Fibroblast of lung (primary cell): ENCODE measurements around the gene METTL1. TPM values are rescaled to one million over a fixed set of nuclear protein-coding genes. Genes with fewer than 3 reads are reported as not detected.

Source experiments
- DNase-seq, 2 donors: peaks; one replicate each; pipeline versions ENCODE4 v3.0.0 to v3.0.0-alpha.2; 2010; ENCODE audit warnings: low read depth in 2 of 2
- H2AFZ ChIP-seq: 2 replicates; pipeline ENCODE4 v1.5.1; 2012; ENCODE audit warnings: low read length, control low read depth, inconsistent platforms
- H3K27ac ChIP-seq: 2 replicates; pipeline ENCODE4 v1.5.1; 2011; ENCODE audit warnings: low read length, control low read depth; ENCODE audit not compliant: insufficient read depth
- H3K27me3 ChIP-seq: 2 replicates; pipeline ENCODE4 v1.5.1; 2011; ENCODE audit warnings: mild to moderate bottlenecking, low read length; ENCODE audit not compliant: control insufficient read depth, insufficient read depth
- H3K36me3 ChIP-seq: 2 replicates; pipeline ENCODE4 v1.5.1; 2011; ENCODE audit warnings: low read length; ENCODE audit not compliant: control insufficient read depth, insufficient read depth
- H3K4me1 ChIP-seq: 2 replicates; pipeline ENCODE4 v1.5.1; 2011; ENCODE audit warnings: low read length; ENCODE audit not compliant: control insufficient read depth, insufficient read depth; ENCODE audit errors: extremely low read depth
- H3K4me2 ChIP-seq: 2 replicates; pipeline ENCODE4 v1.5.1; 2011; ENCODE audit warnings: low read length, control low read depth; ENCODE audit not compliant: insufficient read depth; ENCODE audit errors: extremely low read depth
- H3K4me3 ChIP-seq, 4 experiments: fragments of 200-600 bp in 1 of 4; sonication (generic) in 1 of 4; replicated peaks in 1 of 4; 2 replicates each; pipeline ENCODE4 v1.5.1; 2011 to 2016; ENCODE audit warnings: low read length in 4 of 4, low read depth in 3 of 4, mild to moderate bottlenecking in 3 of 4, control low read depth in 2 of 4, inconsistent platforms in 1 of 4, mixed read lengths in 1 of 4; ENCODE audit not compliant: insufficient read depth in 1 of 4; ENCODE audit errors: control extremely low read depth in 1 of 4
- H3K79me2 ChIP-seq: 2 replicates; pipeline ENCODE4 v1.5.1; 2012; ENCODE audit warnings: mild to moderate bottlenecking, low read length, inconsistent platforms; ENCODE audit not compliant: control insufficient read depth, insufficient read depth
- H3K9ac ChIP-seq: 2 replicates; pipeline ENCODE4 v1.5.1; 2011; ENCODE audit warnings: mild to moderate bottlenecking, low read length, control low read depth; ENCODE audit not compliant: insufficient read depth
- H3K9me3 ChIP-seq: 2 replicates; pipeline ENCODE4 v1.5.1; 2012; ENCODE audit warnings: low read depth, low read length; ENCODE audit not compliant: control insufficient read depth, insufficient read depth
- H4K20me1 ChIP-seq: 2 replicates; pipeline ENCODE4 v1.5.1; 2011; ENCODE audit warnings: low read length; ENCODE audit not compliant: control insufficient read depth, insufficient read depth; ENCODE audit errors: extremely low read depth
- EZH2 ChIP-seq: IDR thresholded peaks from 2 replicates; pipeline ENCODE4 v1.5.1; 2012; ENCODE audit warnings: low read length, control low read depth, mild to moderate bottlenecking; ENCODE audit errors: missing control alignments
- polyA plus RNA-seq, 2 donors: library from polyadenylated mRNA; depleted of rRNA in 1 of 2; stranded (reverse) in 1 of 2; unstranded in 1 of 2; fragments of >200 nt; gene quantifications; 2 replicates each; pipeline ENCODE4 v1.2.1, GENCODE V29; 2011 to 2012; ENCODE audit warnings: missing spikeins in 1 of 2
- total RNA-seq: library from RNA; depleted of rRNA; stranded (reverse); fragments of >200 nt; gene quantifications from 2 replicates; pipeline ENCODE4 v1.2.1, GENCODE V29; 2014
- TF ChIP-seq, protein P1 (sequence below), 2 donors: IDR thresholded peaks in 1 of 2; conservative IDR thresholded peaks in 1 of 2; 1 replicate in 1 of 2; 2 replicates in 1 of 2; pipeline ENCODE4 v1.5.1; 2011 to 2012; ENCODE audit warnings: low read length in 2 of 2, control low read depth in 1 of 2, inconsistent platforms in 1 of 2, low read depth in 1 of 2, mild to moderate bottlenecking in 1 of 2

Gene METTL1
- total and polyA plus RNA-seq, 2 donors (not counting 1 experiment from before 2014, with no cell fraction given), result 3.5 to 16.9 TPM

DNA sequence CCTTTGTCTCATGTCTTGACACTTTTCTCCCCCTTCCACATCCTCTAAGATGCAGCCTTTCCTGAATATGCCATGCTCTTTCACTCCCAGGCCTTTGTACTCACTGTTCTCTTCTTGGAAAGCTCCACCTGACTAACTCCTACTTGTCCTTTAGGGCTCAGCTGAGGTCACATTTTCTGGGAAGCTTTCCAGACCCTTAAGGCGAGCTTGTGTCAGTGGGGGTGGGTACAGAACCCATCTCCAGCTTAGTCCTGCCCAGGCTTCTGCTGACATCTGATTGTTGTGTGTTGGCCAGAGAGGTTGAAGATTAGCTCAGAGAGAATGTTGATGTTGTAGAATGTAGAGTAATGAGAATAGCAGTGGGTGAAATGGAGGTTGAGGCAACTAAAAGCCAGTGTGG is 7.8 kb upstream of the METTL1 start:
- no peak for DNase-seq
- no peak for TF ChIP-seq EZH2
- TF ChIP-seq, protein P1, sequence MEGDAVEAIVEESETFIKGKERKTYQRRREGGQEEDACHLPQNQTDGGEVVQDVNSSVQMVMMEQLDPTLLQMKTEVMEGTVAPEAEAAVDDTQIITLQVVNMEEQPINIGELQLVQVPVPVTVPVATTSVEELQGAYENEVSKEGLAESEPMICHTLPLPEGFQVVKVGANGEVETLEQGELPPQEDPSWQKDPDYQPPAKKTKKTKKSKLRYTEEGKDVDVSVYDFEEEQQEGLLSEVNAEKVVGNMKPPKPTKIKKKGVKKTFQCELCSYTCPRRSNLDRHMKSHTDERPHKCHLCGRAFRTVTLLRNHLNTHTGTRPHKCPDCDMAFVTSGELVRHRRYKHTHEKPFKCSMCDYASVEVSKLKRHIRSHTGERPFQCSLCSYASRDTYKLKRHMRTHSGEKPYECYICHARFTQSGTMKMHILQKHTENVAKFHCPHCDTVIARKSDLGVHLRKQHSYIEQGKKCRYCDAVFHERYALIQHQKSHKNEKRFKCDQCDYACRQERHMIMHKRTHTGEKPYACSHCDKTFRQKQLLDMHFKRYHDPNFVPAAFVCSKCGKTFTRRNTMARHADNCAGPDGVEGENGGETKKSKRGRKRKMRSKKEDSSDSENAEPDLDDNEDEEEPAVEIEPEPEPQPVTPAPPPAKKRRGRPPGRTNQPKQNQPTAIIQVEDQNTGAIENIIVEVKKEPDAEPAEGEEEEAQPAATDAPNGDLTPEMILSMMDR (conservative IDR thresholded peaks at IDR 0.05 in 1 of 2, IDR thresholded peaks at IDR 0.05 in 1 of 2; ENCODE audit: low read depth in 1 of 2, low read length in 2 of 2), result no peak

DNA sequence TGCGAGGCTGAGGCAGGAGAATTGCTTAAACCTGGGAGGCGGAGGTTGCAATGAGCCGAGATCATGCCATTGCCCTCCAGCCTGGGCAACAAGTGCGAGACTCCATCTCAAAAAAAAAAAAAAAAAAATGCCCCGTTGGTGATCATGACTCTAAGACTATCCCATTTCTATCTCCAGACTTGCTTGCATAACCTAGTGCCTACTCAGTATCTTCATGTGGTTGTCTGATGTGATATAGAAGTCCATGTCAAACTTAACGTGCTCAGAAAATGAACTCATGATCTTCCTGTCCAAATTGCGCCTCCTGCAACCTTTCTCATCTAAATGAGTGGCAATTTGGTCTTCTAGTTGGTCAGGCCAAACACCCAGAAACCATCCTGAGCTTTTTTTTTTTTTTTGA is 6.0 kb upstream of the METTL1 start:
- no peaks in the 10 kb centered on the region for H3K27me3 ChIP-seq
- H3K4me2 ChIP-seq, result no peak overlapping the region
- H3K4me3 ChIP-seq, result no peak overlapping the region
- peaks cover 1% of the 10 kb centered on the region for H3K36me3 ChIP-seq
- no peaks in the 10 kb centered on the region for H4K20me1 ChIP-seq
- peaks cover 3% of the 10 kb centered on the region for H3K79me2 ChIP-seq
- H3K27ac ChIP-seq, result no peak overlapping the region
- no peak for TF ChIP-seq EZH2
- TF ChIP-seq, protein P1 (conservative IDR thresholded peaks at IDR 0.05 in 1 of 2, IDR thresholded peaks at IDR 0.05 in 1 of 2; ENCODE audit: low read depth in 1 of 2, low read length in 2 of 2), result no peak
- no peaks in the 10 kb centered on the region for H3K4me1 ChIP-seq
- no peak overlapping the region for H2AFZ ChIP-seq
- no peak overlapping the region for H3K9ac ChIP-seq
- no peaks in the 10 kb centered on the region for H3K9me3 ChIP-seq
- DNase-seq, result no peak

More for the DNA sequence above, 7.8 kb upstream of the METTL1 start:
- H3K79me2 ChIP-seq, result peaks cover 16% of the 10 kb centered on the region
- H3K36me3 ChIP-seq, result peaks cover 1% of the 10 kb centered on the region
- H3K4me1 ChIP-seq, result no peaks in the 10 kb centered on the region
- no peak overlapping the region for H3K4me3 ChIP-seq
- no peak overlapping the region for H3K27ac ChIP-seq
- no peak overlapping the region for H2AFZ ChIP-seq
- no peak overlapping the region for H3K4me2 ChIP-seq
- no peaks in the 10 kb centered on the region for H3K9me3 ChIP-seq
- H4K20me1 ChIP-seq, result no peaks in the 10 kb centered on the region
- H3K27me3 ChIP-seq, result no peaks in the 10 kb centered on the region
- H3K9ac ChIP-seq, result no peak overlapping the region

DNA sequence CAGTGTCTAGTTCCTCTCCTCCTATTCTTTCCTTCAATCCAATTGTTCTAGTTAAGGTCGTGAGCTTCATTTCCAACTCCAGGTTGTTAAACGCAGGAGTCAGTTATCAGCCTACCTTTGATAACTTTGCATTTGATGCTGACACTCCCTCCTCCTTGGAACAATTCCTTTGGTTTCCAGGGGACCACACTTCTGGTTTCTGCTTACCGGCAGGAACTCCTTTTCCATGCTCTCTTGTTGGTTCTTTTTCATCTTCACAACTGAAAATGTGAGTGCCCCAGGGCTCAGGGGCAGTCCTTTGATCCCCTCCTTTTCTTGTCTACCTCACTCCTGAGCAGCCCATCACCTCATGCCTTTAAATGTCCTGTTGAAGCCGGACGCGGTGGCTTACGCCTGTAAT is 5.5 kb upstream of the METTL1 start:
- Histone ChIP-seq H2AFZ (no peak overlapping the region), H4K20me1 (no peaks in the 10 kb centered on the region), H3K36me3 (peaks cover 1% of the 10 kb centered on the region), H3K79me2 (no peaks in the 10 kb centered on the region), H3K9ac (no peak overlapping the region), H3K4me2 (no peak overlapping the region), H3K4me1 (no peaks in the 10 kb centered on the region), H3K27me3 (no peaks in the 10 kb centered on the region), H3K9me3 (no peaks in the 10 kb centered on the region), H3K27ac (no peak overlapping the region), H3K4me3 (no peak overlapping the region)
- TF ChIP-seq, protein P1 (conservative IDR thresholded peaks at IDR 0.05 in 1 of 2, IDR thresholded peaks at IDR 0.05 in 1 of 2; ENCODE audit: low read depth in 1 of 2, low read length in 2 of 2), result no peak
- no peak for TF ChIP-seq EZH2
- DNase-seq, result no peak
